ENCODE data around the gene MYNN. TPM values are rescaled to one million over a fixed set of nuclear protein-coding genes. Genes with fewer than 3 reads are reported as not detected.

The MYNN gene
- total and polyA plus RNA-seq, 2 donors (not counting 1 experiment from before 2014, with no cell fraction given) = 14.7 to 24.0 TPM

DNA sequence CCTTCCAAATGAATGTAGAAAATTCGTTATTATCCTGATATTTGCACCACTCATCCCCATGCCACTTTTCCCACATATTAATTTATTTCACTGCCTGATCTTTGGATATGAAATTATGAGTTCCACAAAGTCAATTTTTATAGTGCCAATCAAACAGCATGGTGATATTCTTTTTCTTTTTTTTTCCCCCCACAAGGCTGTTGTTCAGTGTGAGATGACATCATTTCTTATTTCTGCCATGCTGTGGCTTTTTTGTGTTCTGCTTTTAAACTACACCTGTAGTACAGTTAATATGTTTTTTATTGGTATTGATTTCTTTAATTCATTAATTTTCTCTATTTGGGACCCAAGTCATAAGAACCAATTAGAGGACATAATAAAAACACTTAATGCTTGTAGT, 14.6 kb downstream of the MYNN start:
- POLR2A ChIA-PET = no interaction called here
- no peaks in the 10 kb centered on the region for H3K79me2 ChIP-seq (ENCODE audit: control insufficient read depth, insufficient read depth, low read length)
- Mint-ChIP-seq H3K4me1 (peaks cover 2% of the 10 kb centered on the region), H3K9me3 (ENCODE audit: insufficient read depth) (no peaks in the 10 kb centered on the region), H3K27me3 (no peaks in the 10 kb centered on the region), H3K27ac (peak overlapping the region; percentile 57), H3K4me3 (no peak overlapping the region)
- H3K9ac ChIP-seq (ENCODE audit: low read length) = no peak overlapping the region
- peak overlapping the region in 1 of 2 donors; percentile 28 for H3K27ac ChIP-seq (ENCODE audit: low read length in 2 of 2)
- no peak for DNase-seq
- no peak overlapping the region for H2AFZ ChIP-seq (ENCODE audit: insufficient read depth, low read depth, low read length, poor library complexity, severe bottlenecking)
- no CpG with 5 or more reads among the region's 1 CpG for WGBS (ENCODE audit: insufficient coverage)
- no peaks in the 10 kb centered on the region for H3K9me3 ChIP-seq (ENCODE audit: control extremely low read depth in 1 of 3, control insufficient read depth in 2 of 3, insufficient read depth in 1 of 3, low read length in 2 of 3)
- no peaks in the 10 kb centered on the region for H4K20me1 ChIP-seq (ENCODE audit: control insufficient read depth, insufficient read depth, low read length, poor library complexity, severe bottlenecking)
- intact Hi-C loops (cut with micrococcal nuclease) = no loop called here
- no peak overlapping the region for H3K4me3 ChIP-seq (ENCODE audit: control extremely low read depth in 1 of 5, extremely low read depth in 1 of 5, insufficient read depth in 1 of 5, low read depth in 2 of 5, low read length in 4 of 5)
- ATAC-seq (ENCODE audit: low read depth) = no peak
- no peaks in the 10 kb centered on the region for H3K27me3 ChIP-seq (replicated peaks in 1 of 4; ENCODE audit: control extremely low read depth in 1 of 4, control insufficient read depth in 3 of 4, insufficient read depth in 4 of 4, low read length in 3 of 4)
- TF ChIP-seq EZH2 (IDR thresholded peaks at IDR 0.05; ENCODE audit: borderline replicate concordance, insufficient read depth, low read depth, low read length, poor library complexity, severe bottlenecking) = no peak
- TF ChIP-seq, protein P1, sequence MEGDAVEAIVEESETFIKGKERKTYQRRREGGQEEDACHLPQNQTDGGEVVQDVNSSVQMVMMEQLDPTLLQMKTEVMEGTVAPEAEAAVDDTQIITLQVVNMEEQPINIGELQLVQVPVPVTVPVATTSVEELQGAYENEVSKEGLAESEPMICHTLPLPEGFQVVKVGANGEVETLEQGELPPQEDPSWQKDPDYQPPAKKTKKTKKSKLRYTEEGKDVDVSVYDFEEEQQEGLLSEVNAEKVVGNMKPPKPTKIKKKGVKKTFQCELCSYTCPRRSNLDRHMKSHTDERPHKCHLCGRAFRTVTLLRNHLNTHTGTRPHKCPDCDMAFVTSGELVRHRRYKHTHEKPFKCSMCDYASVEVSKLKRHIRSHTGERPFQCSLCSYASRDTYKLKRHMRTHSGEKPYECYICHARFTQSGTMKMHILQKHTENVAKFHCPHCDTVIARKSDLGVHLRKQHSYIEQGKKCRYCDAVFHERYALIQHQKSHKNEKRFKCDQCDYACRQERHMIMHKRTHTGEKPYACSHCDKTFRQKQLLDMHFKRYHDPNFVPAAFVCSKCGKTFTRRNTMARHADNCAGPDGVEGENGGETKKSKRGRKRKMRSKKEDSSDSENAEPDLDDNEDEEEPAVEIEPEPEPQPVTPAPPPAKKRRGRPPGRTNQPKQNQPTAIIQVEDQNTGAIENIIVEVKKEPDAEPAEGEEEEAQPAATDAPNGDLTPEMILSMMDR (IDR thresholded peaks at IDR 0.05) = no peak
- no peaks in the 10 kb centered on the region for H3K4me1 ChIP-seq (ENCODE audit: control insufficient read depth in 2 of 2, insufficient read depth in 2 of 2, low read length in 2 of 2)
- H3K36me3 ChIP-seq (replicated peaks in 1 of 2; ENCODE audit: control extremely low read depth in 1 of 2, control insufficient read depth in 1 of 2, extremely low read depth in 1 of 2, insufficient read depth in 2 of 2, low read length in 1 of 2) = peaks cover 4 to 28% of the 10 kb centered on the region in 2 experiments
- no peak overlapping the region for H3K4me2 ChIP-seq (replicated peaks; ENCODE audit: low read depth, low read length, poor library complexity, severe bottlenecking)
- CTCF ChIA-PET = no interaction called here

- H3K4me2 ChIP-seq (replicated peaks; ENCODE audit: low read depth, low read length, poor library complexity, severe bottlenecking) = no peak overlapping the region
- no peaks in the 10 kb centered on the region for H3K27me3 ChIP-seq (replicated peaks in 1 of 4; ENCODE audit: control extremely low read depth in 1 of 4, control insufficient read depth in 3 of 4, insufficient read depth in 4 of 4, low read length in 3 of 4)
- peaks cover 4 to 20% of the 10 kb centered on the region in 2 experiments for H3K36me3 ChIP-seq (replicated peaks in 1 of 2; ENCODE audit: control extremely low read depth in 1 of 2, control insufficient read depth in 1 of 2, extremely low read depth in 1 of 2, insufficient read depth in 2 of 2, low read length in 1 of 2)
- ATAC-seq (ENCODE audit: low read depth) (no peak), DNase-seq (no peak)
- no peak overlapping the region for H3K4me3 ChIP-seq (ENCODE audit: control extremely low read depth in 1 of 5, extremely low read depth in 1 of 5, insufficient read depth in 1 of 5, low read depth in 2 of 5, low read length in 4 of 5)
- H3K27ac ChIP-seq (ENCODE audit: low read length in 2 of 2) = no peak overlapping the region
- no peaks in the 10 kb centered on the region for H3K79me2 ChIP-seq (ENCODE audit: control insufficient read depth, insufficient read depth, low read length)
- no peaks in the 10 kb centered on the region for H3K4me1 ChIP-seq (ENCODE audit: control insufficient read depth in 2 of 2, insufficient read depth in 2 of 2, low read length in 2 of 2)
- no peak overlapping the region for H3K4me3 Mint-ChIP-seq
- H3K9me3 ChIP-seq (ENCODE audit: control extremely low read depth in 1 of 3, control insufficient read depth in 2 of 3, insufficient read depth in 1 of 3, low read length in 2 of 3) = no peaks in the 10 kb centered on the region
- H4K20me1 ChIP-seq (ENCODE audit: control insufficient read depth, insufficient read depth, low read length, poor library complexity, severe bottlenecking) = no peaks in the 10 kb centered on the region
- H3K27me3 Mint-ChIP-seq = no peaks in the 10 kb centered on the region
- H2AFZ ChIP-seq (ENCODE audit: insufficient read depth, low read depth, low read length, poor library complexity, severe bottlenecking) = no peak overlapping the region
- no peak overlapping the region for H3K9ac ChIP-seq (ENCODE audit: low read length)
- no peaks in the 10 kb centered on the region for H3K9me3 Mint-ChIP-seq (ENCODE audit: insufficient read depth)
- ChIA-PET POLR2A (no interaction called here), CTCF (interaction anchor here (0.7 kb wide), 1 partner anchor 22 kb away, joined by 3 read pairs; no protein-coding TSS in a partner anchor)
- peaks cover 2% of the 10 kb centered on the region for H3K4me1 Mint-ChIP-seq
- no peak for TF ChIP-seq EZH2 (IDR thresholded peaks at IDR 0.05; ENCODE audit: borderline replicate concordance, insufficient read depth, low read depth, low read length, poor library complexity, severe bottlenecking)
- TF ChIP-seq, protein P1 (IDR thresholded peaks at IDR 0.05) = no peak
- H3K27ac Mint-ChIP-seq = no peak overlapping the region
- intact Hi-C loops (cut with micrococcal nuclease) = no loop called here
Observed at GRCh38 chr3:169790219-169790618, 17.0 kb downstream of the MYNN start.
